Hematopoietic multipotent progenitor cell (in vitro differentiated cells): ENCODE data around the gene LSAMP. TPM values are rescaled to one million over a fixed set of nuclear protein-coding genes. Genes with fewer than 3 reads are reported as not detected.

Experiments
- DNase-seq, 3 donors: peaks; one replicate each; pipeline ENCODE4 v3.0.0-alpha.2; 2011 to 2015; ENCODE audit warnings: low read depth in 2 of 3, low spot score in 2 of 3
- total RNA-seq: library from RNA; depleted of rRNA; stranded (reverse); fragments of >200 nt; gene quantifications from one replicate; pipeline ENCODE4 v1.2.3, GENCODE V29; 2012

The LSAMP gene
- total RNA-seq, 1 donor: 0.27 TPM

DNA sequence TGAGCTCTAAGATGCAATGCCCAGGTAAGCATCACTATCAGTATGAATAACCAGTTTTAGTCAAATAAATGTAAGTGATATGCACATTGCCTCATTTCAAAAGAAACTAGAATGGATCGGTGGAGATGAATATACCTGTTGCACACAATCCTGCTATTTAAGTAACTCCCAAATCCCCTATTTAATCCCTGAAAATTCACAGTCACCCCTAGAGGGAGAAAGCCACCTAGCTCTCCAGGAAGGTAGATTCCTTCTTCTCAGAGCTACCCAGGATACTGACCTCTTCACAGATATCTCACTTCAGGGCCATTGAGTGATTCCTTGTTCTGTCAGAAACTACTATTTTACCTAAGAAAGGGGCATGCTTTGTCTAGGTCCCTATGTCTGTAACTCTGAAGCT, 11.7 kb downstream of the LSAMP start:
- no peak for DNase-seq

DNA sequence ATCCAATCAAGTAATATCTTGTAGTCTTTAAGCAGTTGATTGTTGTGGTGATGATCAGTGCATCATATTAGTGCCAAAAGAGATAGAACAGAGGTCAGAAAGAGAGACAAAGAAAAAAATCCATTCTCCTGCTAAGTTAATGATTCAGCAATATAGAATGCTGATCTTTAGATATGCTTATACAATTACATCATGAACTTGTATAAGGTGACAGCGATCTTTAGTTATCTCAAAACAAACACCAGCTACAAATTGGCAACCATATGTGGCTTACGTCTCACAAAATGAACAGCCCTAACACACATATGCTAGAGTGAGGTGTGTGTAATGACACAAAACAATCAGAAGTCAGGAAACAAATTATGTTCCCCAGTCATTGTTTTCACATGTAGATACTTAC, 12.5 kb downstream of the LSAMP start:
- no peak for DNase-seq

DNA sequence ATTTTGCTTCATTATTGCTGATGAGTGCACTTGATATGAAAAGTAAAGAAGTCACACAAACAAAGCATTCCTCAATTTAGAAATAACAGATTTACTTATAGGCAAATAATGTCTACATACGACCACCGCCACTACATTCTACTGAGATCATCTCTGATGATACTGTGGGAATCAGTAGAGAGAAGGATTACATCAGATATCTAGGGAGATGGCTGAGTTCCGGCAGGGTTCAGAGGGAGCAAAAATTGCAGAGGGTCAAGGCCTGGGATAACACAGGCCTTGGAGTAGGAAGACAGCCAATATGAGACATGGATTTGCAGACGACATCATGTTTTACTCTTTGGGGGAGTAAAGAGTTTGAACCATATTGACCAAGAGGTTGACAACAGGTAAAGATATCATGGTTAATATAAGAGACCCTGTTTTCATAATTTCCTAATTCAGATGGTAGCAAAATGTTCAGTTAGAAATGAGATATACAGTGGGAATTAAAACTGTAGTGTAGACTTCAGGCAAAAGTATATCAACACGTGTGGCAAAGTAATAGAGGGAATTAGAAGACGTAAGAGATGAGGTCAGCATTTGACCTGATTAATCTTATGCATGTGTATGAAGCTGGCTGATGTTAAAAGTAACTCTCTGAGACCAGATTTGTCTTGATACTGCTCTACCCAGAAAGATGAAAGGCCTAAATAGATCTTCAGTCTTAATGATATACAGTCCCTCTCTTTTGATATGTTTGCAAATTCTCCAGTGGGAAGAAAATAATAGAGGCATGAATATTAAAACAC, 15.6 kb downstream of the LSAMP start:
- DNase-seq: no peak

DNA sequence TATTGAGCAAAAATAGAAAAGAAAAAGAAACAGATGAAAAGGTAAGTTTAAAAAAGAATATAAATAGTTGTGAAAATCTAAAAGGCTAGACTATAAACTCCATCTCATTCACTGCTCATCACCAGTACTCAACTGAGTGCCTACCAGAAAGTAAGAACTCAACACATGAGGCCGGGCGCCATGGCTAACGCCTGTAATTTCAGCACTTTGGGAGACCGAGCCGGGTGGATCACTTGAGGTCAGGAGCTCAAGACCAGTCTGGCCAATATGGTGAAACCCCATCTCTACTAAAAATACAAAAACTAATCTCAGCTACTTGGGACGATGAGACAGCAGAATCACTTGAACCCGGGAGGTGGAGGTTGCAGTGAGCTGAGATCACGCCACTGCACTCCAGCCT, 19.3 kb downstream of the LSAMP start:
- DNase-seq: no peak

DNA sequence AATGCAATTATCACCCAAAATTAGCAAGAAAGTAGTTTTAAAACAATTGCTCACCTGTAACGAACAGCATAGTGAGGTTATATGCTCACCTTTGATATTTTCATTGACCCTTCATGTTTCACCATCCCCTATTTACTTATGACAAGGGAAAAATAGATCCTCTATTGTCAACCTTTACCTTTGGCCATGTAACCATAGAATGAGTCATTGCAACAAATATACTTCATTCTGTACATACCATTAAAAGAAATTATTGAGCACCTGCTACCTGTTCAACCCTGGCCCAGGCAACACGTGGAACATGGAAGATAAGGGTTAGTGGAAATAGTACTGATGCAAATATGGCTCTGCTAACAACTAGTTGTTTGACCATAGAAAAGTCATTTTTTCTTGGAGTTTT, 20.2 kb downstream of the LSAMP start:
- DNase-seq: no peak

DNA sequence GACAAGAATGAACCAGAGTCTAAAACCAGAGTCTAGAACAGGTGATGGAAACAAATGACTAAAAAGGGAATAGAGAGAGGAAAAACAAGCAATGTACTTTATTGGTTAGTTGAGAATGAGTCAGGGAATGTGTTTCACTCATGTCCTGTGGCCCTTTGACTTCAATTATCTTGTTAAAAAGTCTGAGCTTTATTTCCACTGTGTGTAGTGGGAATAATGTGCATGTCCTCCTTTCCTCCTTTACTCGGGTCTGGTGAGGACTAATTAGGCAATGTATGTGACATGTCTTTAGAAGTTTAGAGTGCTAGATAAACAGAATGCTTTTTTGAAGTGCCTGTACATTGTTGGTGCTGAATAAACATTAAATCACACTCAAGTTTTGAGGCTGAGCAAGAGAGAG, 21.3 kb downstream of the LSAMP start:
- no peak for DNase-seq

DNA sequence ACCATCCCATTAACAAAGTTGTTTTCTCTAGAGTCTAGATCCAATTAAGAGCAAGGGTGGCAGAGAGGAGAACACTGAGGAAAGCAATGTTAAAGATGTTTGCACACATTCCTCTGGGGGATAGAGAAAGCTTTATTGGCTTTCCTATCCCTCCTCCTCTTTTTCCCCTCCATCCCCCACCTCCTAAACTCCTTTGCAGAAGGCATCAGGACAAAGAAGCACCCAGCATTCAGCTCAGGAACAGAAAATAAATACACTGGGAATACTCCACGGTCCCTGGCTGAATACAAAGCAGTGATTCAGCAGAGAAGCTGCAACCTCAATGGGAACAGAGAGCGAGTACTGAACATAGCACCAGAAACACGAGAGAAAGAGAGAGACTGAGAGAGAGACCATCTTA, 21.9 kb downstream of the LSAMP start:
- no peak for DNase-seq

DNA sequence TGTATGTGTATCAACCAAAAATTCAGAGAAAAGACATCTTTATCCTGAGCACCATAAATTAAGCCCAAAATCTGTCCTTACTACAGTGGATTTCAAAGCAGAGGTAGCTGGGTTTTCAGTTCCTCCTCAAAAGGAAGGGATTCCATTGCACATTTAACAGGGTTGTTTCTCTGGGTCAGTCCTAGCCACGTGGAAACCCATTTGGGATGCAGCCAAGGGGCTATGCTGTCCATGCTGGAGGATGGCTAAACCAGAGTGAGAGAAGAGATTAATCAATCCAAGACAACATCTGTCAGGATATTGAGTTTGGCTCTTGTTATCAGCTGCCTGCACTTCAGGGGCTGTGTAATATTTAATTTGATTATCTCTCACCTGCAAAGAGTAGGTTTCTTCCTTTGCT, 28.1 kb downstream of the LSAMP start:
- no peak for DNase-seq

DNA sequence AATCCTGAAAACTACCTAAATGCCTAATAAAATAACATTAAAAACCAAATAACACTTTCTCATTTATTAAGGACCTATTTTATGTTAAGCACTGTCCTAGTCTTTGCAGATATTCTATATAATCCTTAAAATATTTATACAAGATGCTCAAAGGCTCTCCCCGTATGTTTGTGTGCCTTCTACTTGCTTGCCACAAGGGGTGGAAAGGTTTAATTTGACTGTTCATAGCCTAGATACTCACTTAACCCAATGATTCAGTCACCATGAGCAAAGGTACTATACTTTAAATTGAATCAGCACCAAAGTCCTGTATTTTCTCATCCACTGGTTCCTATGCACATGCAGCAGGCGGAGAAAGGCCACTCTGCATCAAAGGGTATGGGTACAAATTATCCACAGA, 32.0 kb downstream of the LSAMP start:
- no peak for DNase-seq

DNA sequence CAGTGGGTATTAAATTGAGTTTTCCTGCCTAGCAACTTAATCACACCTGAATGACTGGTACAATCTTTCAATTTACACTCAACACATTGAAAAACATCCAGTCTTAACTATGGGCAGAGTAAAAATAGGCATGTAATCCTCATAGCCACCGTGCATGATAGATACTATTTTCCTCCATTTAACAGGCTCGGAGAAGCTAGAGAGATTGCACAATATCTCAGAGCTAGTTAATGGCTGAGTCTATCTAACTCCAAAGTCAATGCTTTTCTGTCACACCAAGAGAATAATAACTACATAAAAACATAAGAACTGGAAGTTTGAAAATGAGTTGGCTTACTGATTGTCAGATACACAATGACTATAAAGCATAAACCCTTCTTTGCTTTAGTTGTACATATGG, 36.8 kb downstream of the LSAMP start:
- no peak for DNase-seq

DNA sequence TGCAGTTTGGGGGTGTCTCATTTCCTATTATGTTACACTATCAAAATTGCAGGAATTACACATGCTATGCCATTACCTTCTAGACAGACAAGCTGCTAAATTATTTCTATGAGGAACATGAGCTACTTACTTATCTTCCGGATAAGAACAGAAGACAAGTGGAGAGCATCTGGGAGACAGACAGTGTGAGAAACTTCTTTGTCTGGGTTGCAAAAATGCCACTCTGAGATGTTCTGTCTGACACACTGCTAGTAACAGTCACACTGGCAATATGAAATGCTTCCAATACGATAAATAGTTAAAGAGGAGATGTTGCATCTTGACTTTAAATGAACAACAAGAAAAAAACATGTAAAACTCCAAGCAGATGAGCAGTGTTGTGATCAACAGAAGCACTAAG, 40.1 kb downstream of the LSAMP start:
- no peak for DNase-seq

DNA sequence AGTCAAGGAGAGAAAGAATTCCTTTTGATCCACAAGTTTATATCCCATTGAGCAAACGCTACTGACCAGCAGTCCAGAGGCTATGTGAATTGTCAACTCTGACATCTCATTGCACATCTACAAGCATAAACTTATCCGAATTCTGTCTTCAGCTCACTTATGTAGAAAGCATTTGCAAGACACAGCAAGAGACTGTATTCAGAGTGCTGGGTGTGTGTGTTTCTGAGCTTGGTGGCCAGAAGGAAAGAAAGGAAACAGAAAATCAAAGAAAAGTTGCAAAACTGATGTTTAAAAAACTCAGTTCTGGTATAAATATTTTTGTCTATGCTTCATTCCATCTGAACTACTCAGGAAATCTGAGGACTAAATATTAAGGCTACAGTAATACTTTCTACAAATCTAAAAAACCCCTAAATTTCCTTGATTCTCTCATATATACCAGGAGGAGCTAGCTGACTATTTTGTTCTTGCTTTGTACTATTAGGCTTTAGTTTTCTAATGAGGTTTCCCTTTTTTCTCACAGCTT, 45.5 kb downstream of the LSAMP start:
- no peak for DNase-seq

DNA sequence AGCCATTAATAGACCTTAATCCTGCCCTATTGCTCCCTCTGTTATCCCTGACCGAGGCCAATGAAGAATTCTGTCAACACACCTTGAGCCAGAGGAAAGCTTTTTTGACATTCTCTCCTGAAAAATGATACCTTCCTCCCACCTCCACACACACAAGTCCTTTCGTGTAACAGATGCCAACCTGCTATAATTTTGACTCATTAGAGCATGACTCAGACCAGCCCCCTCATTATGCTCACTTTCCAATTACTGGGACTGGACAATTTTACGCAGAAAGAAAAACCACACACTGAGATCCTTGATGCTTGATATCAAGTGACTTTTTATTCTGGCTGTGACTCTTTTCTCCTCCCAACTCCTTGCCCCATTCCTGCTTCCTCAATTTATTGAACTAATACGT, 50.9 kb downstream of the LSAMP start:
- DNase-seq: no peak

DNA sequence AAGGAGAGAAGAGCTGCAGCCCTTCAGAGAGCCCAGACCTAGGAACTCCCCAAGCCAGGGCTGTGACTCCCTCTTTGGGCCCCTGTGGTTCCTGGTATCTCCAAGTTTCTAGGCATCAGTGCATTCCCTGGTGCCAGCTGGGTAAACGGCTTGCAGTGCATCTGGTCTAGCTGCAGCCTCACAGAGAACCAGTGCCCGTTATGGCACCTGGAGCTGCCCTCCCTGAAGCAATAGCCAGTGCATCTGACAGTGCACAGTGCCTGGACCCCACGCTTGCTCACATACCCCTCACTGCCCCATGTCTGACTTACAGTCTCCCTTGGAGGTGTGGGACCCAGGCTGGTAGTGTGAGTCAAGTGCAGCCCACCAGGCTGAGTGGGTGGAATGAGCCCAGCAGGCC, 52.1 kb downstream of the LSAMP start:
- DNase-seq: no peak

DNA sequence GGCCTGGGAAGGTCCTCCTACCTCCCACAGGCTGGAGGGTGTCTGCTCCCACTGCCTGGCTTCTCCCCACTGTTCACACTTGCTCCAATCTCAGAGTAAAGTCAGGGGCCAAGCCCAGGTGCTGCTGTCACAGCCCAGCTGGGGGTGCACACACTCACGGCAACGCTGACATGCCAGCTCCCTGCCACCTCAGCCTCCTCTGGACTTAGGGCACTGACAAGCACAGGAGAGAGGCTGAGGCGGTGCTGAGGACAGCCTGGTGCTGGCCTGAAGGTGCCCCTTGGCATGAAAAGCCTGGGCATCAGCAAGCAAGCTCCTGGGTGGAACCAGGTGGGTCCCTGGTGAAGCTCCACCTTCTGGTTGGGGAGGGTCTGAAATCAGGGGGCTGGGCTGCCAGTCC, 53.0 kb downstream of the LSAMP start:
- DNase-seq: no peak

DNA sequence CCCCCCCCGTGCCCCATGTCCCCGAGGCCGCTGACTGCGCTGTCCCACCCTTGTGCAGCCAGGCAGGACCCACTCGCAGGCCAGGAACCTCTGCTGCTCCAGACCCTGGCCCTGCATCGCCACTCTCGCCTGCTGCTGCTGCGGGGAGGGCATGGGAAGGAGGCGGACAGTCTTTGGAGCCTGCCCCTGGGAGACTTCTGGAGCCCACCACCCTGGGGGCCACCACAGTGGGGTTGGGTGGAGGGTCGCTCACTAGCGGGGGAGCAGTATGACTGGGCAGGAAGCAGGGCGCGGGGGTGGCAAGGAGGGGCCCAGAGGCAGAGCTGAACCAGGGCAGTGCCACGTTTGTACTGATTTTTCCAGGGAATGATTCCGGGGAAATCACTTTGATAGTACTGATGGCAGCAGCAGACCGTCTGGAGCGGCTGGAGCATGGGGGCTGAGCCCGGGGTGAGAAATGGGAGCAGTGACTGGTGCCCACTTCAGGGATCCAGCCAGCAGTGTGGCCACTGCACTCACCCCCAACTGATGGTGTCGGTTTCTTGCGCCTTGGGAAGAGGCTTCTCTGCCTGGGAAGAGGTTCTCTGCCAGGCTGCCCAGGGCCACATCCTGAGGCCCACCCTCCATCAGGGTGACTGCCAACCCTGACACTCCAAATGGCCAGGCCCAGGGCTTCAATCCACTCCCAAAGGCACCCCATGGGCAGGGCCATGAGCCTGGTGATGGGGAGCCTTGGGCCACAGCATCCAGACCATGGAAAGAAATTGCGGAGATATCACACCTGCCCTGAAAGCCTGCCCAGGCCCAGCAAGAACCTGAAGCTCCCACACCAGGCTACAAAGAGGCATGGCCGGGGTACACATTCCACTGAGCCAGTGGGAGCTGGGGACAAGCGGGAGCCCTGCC, 53.7 kb downstream of the LSAMP start:
- no peak for DNase-seq

DNA sequence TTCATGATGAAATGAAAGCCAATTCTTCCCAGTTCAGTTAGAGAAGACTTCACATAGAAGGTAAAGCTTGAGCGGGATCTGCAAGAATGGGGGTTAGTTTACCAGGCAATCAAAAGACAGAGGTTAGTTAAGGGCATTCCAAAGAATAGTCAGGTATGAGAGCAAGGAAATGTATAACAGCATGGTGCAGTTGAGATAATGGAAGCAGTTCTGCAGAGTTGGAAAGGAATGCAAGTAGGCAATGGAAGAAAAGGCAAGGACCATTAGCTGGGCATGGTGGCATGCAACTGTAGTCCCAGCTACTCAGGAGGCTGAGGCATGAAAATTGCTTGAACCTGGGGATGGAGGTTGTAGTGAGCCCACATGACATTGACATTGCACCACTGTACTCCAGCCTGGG, 55.0 kb downstream of the LSAMP start:
- DNase-seq: no peak

DNA sequence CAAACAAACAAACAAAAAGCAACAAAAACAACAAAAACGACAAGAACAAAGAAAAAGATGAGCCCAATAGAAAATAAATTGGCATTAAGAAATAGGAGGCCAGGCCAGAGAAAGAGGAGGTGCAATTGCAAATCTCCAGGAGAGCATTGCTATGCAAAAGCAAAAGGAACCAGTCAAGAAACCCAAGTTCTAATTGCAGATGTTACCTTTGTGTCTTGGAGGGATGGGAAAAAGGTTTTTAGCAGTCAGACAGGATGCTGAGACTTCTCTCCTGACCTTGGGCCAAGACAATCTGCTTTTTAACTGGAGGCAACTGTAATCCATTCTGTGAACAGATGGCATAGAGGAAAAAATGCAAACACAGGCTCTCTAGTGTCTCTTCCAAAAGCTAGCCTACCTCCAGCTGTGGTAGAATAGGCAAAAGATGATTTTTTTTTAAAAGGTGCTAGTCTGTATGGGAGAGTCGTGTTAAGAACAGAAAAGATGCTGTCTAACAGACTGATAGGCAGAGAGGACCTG, 56.4 kb downstream of the LSAMP start:
- DNase-seq: no peak

DNA sequence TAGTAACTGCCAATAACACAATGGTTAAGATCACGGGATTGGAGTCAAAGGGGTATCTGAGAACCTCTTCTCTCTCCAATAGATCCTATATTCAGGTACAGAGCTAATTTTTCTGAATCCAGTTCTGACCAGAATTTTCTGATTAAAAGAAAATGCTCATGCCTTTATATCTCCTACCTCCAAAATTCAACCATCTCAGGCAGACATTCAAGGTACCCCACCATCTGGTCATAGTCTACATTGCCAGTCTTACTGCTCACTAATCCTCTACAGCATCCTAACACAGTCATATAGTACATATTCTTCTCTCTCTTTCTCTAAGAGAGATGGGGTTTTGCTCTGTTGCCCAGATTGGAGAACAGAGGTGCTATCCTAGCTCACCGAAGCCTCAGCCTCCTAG, 59.1 kb downstream of the LSAMP start:
- no peak for DNase-seq

DNA sequence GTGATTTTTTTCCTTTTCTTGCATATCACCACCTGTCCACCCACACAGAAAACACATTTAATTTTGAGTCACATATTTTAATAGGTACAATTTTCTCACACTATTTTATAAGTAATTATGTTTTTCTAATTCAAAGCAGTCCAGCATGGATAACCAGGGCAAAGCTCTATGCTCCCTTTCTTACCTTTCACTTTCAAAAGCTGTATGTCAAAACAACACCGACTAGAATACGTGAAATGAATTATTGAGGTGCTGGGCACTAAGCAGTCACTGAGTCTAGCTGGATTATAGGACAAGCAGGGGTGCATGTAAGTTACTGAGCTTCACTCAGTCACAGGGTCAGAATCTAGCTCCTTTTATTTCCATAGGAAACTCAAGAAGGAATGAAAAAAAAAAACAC, 60.6 kb downstream of the LSAMP start:
- DNase-seq: no peak

DNA sequence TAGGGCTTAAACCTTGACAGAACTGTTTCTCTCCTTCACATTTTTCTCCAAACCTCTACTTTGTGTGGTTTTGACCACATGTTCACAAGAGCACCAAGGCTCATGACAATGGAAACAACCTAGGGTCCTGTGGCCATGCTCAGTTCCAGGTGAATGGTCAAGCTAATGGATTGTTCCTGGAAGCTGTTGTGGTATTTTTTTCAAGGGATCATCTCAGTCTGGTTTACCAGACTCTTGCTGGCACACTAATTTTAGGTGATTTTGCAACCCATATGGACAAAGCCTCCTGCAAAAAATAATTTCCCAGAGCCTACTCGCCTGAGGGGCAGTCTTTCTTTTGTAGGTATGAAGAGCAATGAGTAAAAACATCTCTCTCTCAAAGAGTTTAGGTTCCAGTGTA, 67.2 kb downstream of the LSAMP start:
- DNase-seq: no peak

DNA sequence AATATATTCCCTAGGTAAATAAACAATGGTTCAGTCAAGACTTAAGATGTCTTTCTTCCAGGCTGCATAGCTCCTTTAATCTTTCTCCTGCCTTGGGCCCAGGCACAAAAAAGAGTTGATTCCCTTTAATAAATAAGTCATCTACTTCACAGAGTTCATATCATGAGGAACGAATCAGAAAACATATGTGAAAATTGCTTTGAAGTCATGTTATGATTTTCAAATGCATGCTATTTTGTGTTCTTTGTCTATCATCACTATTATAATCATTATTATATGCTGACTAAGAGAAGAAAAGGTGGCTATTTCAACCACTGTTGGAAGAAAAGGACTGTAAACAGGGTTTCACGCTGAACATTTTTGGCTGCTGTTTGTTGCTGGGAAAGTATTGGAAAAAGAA, 70.4 kb downstream of the LSAMP start:
- no peak for DNase-seq
